Limb (tissue), 2 donors: ENCODE results near the gene WNT3.
"Not testable (repeated sequence)": the region's sequence is repeated elsewhere in the genome, so short reads cannot be mapped to it uniquely, and the experiment has no call there.

Experiments used
- DNase-seq, 2 donors: peaks; one replicate each; pipeline ENCODE4 v3.0.0-alpha.2; 2016; ENCODE audit errors: extremely low spot score in 2 of 2

Gene WNT3

DNA sequence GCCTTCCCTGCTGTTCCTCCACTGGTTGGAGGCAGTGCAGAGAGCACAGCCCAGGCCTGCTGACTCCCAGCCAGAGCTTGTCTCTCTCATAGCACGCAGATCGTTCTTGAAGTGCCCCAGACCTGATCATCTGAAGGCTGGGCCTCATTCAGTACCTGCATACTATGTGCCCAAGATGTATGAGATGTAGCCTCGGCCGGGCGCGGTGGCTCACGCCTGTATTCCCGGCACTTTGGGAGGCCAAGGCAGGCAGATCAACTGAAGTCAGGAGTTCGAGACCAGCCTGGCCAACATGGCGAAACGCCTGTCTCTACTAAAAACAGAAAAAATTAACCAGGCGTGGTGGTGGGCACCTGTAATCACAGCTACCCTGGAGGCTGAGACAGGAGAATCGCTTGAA lies 31.0 kb downstream of the WNT3 start:
- no peak for DNase-seq

DNA sequence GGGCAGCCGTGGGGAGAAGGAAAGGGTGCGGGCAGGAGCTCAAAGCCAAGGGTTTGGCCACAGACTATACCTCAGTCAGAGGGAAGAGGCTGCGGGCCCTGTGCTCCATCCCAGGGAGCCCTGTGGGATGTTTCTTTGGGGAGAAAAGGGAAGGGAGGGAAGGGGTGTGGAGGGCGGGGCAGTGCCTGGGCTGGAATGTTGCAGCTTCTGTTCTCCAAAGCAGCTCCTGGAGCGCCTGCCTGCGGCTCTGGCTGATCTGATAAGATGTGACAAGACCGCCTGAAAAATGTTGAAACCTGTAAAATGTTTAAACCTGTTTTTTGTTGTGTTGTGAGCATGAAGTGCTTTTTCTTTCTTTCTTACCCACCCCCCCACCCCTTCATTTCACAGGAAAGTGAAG lies 32.8 kb downstream of the WNT3 start:
- DNase-seq = no peak

DNA sequence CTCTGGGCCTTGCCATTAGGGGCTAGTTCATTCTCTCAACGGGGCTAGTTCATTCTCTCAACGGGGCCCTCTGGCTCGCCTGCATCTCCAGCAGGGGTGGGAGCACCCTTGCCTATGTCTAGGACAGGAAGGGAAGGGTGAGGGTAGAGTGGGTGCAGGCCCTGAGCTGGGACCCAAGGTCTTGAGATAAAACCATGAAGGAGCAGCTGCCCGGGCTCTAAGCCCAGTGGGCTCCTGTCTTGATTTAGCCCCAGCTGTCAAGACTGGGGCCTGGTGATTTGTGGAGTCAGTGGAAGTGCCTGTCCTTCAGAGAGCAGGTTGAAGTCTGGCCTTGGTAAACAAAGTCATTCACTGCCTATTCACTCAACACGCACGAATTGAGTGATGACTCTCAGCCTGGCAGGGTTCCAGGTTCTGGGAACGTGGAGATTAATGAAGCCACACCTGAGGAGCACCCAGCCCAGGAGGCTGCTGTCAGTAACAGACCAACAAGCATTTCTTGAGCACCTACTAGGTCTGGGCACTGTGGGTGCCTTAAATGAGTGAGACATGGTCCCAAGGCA lies 35.4 kb downstream of the WNT3 start:
- DNase-seq = no peak

DNA sequence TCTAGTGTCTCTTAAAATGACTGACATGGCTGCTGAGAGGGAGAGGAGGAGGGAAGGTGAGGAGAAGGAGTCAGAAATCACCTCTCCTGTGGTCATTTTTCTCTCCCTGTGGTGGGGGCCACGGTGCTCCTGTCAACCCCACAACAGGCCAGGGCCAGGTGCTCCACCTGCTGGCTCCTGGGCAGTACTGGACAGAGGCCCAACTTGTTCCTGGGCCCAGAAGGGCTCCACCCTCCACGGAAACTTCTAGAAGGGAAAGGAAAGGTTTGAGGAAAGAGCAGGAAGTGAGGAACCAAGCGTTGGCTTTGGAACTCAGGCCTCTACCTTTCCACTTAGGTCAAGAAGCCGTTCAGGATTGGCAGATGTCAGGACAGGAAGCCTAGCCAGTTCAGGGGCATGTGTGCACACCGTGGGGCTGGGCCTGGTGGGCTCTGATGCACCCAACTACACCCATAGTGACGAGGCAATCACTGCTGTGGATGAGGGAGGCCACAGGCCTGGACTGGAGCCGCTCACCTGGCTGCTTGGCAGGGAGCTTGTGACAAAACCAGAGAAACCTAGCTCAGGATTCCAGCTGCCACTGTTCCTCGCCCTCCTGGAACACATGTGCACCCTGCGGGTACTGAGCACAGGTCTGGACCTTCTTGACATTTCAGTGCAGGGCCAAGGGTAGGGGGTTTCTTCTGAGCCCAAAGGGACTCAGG lies 36.1 kb downstream of the WNT3 start:
- DNase-seq = no peak

DNA sequence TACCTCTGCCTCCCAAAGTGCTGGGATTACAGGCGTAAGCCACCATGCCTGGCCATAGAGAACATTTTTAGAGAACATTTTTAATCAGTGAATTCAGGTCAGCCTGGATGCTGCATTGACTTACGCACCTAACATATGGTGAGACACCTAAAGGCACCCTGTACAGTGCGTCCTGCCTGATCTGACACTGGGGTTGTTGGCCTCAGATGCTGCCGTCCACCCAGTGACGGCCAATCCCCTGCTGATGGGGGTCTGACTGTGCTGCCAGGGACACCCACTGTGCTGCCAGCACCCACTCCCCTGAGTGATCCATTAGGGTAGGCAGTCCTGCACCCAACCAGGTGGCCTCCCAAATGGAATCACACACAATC lies 38.5 kb downstream of the WNT3 start:
- no peak for DNase-seq

DNA sequence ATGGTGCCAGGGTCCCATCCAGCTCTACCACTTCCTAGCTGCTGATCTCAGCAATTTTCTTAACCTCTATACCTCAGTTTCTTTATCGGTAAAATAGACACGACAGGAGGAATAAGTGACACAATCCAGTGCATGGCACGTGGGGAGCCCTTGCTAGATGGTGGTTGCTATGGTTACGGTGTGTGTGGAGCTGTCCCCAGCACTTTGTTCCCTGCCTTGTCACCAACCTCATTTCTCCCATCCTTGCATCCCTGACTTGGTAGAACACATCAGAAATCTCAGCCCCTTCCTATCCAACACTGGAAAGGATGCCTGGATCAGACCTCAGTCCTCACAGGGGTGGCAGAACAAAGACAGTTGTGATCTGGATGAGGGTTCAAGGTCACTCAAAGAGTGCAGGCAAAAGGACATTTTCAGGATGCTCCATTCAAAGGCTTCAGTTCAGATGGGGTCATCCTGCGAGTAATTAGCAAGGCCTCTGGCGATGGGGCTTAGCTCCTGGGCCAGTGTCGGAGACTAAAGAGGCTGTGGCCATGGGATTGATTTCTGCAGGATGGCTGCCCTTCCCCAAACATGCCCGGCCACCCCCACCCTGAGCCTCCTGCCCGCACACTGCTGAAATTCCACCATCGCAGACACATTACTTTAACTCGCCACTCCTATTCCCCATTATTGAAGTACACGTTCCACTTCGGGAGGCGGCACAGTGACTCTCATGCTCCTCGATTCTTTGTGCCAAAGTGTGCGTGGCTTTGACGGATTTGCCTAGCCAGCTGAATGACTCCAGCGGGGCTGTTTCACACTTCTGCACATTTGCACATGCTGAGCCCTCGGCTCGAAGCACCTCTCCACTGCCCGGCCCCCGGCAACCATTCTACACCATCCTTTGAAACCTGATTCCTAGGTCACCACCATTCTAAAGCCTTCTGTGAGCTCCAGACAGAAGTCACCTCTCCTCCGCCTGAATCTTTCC lies 40.3 kb downstream of the WNT3 start:
- no peak for DNase-seq

DNA sequence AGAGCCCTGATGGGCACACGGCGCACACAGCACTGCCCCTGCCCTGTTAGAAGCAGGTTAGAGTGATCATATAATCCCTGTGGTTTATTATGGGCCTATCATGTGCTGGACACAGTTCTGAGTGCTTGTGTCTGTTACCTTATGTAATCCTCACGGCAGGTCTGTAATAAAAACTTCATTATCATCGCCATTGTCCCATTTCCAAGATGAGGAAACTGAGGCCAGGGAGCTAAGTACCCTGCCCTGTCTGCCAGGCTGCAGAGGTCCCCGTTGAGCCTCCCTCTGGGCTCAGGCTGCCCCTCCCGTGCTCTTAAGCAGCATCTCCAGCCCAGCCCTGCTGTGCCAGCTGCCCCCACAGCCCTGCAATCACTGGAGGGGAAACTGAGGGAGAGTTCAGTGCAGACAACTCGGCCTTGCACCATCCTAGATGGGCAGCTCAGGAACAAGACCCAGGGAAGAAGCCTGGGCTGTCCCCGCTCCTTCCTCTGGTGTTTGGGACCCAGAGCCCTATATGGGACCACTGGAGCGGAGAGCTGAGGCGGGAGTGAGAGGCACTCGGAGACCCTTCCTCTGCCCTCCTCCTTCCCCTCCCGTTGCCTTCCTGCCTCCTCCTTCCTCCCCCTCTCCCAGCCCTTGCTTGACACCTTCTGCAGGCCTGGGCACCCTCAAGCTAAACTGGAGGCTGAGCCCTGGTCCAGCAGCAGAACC lies 42.0 kb downstream of the WNT3 start:
- DNase-seq = no peak

DNA sequence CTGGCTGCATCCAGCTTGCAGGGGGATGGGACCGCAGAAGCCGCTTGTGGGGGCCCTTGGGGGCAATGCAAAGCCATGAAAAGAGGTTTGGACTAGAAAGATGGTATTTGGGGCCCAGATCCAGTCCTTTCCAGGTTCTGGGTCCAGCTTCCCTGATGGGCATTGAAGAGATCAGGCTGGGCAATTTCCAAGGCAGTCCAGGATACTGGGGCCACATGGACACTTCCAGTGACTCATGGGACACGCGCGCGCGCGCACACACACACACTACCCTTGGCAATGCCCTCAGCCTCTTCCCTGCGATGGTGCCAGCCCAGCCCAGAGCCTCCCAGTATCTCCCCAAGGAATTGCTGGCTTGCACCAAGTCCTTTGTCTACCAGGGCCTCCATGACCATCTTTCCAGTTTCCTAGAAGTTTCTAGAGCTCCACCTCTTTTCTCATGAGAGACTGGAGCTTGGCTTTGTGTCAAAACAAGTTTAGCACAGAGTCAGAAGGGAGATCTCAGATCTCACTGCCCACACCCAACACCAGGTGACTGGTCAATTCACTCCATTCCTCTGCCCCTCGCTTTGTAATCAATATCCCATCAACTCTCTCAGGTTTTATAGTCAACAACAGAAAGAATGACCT lies 44.3 kb downstream of the WNT3 start:
- no peak for DNase-seq

DNA sequence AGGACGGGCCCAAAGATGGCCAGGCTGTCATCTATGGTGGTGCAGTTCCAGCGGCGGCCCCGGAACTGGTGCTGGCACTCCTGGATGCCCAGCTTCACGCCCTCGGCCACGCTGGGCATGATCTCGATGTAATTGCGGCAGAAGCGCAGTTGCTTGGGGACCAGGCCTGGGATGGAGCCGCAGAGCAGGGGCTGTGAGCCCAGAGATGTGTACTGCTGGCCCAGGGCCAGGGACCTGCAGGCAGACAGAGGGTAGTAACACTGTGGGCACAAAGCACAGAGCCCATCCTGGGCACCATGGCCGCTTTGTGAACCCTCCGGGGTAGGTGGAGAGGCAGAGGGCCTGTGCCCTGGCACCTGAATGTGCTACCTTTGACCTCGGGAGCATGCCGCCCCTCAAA lies 44.8 kb downstream of the WNT3 start:
- DNase-seq = no peak

DNA sequence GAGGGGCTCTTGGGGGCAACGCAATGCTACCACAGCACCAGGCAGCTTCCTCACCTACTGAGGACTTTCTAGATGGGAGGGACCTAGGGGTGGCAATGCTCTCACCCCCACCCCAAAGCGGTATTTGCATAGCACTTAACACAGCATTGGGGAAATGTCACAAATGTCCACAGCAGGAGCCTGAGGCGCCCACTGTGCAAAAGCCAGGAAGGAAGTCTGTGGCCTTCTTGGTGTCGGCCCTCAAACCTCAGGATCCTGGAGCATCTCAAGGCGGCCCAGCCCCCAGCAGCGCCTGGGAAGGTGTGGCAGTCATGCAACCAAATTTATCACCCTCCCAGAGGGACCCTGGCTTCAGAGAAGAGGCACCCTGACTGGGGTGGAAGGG lies 45.3 kb downstream of the WNT3 start:
- DNase-seq = no peak

DNA sequence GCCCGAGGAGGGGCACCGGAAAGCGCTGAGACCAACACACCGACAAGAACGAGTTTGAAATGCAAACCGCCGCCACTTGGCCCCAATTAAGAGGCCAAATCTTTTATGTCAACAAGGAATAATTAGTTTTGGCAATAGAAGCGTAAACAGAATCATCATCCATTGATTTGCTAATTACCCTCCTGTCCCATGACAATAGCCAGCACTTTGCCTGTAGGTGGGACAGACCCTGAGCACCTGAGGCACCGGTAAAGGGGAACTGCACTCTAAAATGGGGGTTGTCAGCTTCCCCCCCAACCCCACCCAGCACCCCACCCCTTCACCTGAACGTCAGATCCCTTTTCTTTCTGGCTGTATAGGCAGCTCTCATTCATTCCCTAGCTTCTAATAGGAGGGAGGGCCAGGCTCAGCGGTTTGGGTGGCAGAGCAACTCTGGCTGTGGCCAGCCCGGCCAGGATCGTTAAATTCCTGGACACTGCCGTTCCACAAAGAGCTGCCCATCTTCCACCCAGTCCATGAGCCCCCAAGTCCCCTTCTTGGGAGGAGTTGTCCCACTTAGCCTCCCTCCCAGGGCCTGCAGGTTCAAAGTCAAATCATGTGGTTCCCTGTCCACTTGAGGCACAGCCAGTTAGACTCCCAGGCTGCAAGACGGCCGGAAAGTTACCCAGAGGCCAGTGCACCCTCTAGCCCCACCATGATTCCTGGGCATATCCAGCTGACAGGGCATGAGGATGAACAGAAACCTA lies 45.8 kb downstream of the WNT3 start:
- DNase-seq = no peak

DNA sequence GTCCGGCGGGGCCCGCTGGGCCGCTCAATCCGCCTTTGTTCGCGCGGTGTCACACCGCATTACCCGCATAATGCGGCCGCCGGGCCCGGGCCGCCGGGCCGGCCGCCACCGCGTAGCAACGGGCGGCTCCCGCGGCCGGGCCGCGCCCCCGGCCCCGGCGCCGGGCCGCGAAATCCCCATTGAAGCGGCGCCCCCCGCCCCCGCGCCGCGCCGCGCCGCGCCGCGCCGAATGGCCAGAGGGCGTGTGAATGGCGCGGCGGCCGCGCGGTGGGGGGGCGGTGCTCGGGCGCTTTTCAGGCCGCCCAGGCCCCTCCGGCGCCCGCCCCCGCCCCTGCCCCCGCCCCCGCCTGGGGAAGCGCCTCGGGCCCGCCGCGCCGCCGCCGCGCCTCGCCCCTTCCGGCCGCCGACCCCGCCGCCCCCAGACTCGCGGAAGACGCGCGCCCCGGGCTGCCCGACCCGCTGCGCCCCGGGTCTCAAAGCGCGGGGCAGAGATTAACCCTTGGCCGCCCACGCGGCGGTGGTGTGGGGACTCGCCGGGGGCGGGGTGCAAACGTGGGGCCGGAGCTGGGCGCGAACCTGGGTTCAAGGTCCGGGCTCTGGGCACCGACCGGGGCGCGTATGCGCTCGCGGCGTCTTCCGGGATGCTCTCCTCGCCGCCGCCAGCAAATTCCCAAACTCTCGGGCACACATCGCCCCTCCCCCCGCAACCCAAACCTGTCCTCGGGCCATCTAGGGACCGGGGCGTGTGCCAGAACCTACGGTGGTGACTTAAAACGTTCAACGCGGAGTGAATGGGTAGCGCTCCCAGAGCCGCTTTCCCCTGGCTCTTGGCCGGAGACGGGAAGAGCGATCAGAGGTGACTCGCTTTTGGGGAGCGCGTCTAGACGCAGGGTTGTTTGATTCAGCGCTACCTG lies 46.7 kb downstream of the WNT3 start:
- peak in 1 of 2 donors; percentile 74 for DNase-seq

DNA sequence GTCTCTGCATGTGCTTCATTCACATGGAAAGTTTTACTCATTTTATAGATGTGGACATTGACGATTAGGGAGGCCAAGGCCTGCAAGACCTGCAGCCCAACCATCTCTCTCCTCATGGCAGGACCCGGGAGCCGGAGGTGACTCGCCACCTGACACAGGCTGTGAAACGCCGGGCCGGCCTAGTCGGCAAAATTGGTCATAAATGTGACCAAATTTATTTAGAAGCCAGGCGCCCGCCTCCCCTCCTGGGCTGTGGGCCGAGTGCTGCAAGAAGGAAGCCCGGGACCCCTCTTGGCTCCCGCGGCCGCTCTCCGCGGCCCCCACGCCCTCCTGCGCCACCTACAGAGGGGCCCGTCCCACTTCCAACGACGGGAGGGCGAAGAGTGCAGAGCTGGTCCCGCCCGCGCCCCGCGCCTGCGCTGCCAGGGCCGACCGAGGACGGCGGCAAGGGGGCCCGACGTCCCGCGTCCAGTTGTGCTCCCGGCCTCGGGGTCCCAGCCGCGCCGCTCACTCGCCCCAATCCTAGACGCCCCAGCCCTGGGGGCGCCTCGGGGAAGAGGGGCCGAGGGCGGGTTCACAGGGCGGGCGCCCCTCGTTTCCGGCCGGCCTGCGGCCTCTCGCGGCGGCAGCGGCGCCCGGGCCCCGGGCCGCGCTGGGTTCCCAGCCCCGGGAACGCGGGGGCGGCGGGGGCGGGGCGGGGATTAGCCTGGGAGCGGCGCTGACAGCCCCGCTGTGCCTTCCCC lies 47.5 kb downstream of the WNT3 start:
- DNase-seq = peak; percentile 36 to 76

DNA sequence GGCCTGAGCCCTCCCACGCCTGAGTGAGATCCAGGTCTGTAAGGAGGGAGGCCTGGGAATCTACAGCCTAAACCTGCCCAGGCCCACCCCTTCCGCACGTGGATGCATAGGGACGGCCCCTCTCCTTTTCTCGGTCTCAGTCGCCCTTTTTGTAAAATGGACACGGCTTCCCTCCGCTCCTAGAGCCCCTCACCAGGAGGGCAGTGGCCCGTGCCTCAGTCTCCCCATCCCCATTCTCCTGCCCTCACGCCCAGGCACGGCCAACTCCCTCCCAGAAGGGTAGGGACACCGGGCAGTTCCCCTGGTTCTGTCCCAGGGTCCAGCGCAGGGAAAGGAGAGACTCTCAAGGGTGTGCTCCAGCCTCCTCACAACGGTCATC lies 48.1 kb downstream of the WNT3 start:
- no peak for DNase-seq

DNA sequence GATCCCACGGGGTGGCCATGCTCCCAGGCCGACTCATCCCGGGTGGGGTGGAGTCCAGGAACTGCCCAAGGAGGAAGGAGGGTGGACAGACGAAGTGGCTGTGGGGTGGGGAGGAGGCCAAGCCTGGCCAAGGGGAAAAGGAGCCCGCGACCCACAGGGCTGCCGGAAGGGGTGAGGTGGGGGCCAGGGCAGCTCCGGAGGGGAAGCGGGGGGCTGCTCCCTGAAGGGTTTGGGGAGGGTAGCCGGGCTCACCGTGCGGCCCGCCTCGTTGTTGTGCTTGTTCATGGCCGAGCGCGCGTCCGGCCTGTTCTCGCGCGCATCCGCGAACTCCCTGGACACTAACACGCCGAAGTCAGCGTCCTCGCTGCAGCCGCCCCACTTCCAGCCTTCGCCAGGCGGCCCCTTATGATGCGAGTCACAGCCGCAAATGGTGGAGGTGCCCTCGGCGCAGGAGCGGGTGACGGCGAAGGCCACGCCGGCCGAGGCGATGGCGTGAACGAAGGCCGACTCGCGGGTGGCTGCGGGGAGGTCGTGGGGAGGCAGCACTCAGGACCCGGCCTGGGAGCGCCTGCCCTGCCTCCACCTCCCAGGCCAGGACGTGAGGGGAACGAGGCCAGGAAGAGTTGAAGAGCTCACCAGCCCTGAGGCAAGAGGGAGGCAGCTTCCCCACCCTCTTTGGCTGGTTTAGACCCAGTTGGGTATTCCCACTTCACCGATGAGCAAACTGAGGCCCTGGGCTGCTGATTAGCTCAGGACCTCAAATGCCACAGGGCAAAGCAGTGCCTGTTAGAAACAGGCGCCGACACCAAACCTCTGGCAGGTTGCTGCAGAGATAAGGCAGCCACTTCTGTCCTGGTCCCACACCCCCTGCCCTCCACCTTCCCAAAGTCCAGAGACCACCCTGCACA lies 48.7 kb downstream of the WNT3 start:
- no peak for DNase-seq

DNA sequence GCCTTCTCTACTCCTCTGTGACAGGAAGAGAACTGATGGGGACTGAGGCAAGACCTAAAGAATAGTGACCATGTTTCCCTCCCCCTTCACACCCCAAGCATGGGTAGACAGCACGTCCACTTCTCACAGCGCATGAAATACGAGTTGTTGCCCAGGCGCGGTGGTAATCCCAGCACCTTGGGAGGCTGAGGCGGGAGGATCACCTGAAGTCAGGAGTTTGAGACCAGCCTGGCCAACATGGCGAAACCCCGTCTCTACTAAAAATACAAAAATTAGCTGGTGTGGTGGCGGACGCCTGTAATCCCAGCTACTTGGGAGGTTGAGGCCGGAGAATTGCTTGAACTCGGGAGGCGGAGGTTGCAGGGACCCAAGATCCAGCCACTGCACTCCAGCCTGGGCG lies 49.6 kb downstream of the WNT3 start:
- DNase-seq = not testable (repeated sequence)

DNA sequence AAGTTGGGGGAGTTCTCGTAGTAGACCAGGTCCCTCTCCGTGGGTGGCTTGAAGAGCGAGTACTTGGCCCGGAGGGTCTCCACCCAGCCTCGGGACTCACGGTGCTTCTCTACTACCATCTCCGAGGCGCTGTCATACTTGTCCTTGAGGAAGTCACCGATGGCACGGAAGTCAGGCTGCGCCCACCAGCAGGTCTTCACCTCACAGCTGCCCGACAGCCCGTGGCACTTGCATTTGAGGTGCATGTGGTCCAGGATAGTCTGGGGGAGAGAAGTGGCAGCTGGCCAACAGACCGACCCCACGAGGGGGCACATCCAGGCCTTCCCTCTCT lies 50.0 kb downstream of the WNT3 start:
- DNase-seq = no peak
